H54 (cell line): ENCODE results near the gene EEF1A2.
A peak's percentile ranks its signal among the peaks of the same experiment; 100 is the strongest.

ENCODE experiments used
- DNase-seq: peaks from one replicate; pipeline ENCODE4 v3.0.0; 2011; ENCODE audit warnings: low spot score, mixed read lengths; ENCODE audit not compliant: insufficient read length
- FAIRE-seq: peaks from 3 replicates; lab custom pipeline; 2011; peaks lifted over from hg19 to GRCh38; lab: Jason Lieb, UNC
- POLR2A ChIP-seq: IDR thresholded peaks from 2 replicates; pipeline ENCODE4 v1.6.1; 2011; ENCODE audit warnings: low read depth, mild to moderate bottlenecking, low read length

The EEF1A2 gene

DNA sequence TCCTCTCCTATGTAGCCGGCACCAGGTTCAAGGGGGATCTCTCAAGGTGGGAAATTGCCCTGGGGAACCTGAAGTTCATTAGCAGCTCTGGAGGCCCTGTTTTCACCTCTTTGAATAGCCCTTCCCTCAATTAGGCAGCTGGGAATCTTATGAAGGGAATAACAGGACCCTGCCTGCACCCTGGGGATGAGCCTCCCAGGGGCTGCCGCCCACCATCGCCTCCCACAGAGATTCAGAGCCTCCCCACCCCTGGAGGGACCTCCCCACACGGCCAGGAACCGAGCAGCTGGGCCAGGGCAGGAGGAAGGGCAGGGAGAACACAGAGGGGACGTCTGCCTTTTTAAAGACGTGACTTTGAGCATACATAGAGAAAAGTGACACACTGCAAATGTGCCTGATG, 4.6 kb upstream of the EEF1A2 start:
- no peak for DNase-seq
- no peak for TF ChIP-seq POLR2A
- FAIRE-seq = no peak

DNA sequence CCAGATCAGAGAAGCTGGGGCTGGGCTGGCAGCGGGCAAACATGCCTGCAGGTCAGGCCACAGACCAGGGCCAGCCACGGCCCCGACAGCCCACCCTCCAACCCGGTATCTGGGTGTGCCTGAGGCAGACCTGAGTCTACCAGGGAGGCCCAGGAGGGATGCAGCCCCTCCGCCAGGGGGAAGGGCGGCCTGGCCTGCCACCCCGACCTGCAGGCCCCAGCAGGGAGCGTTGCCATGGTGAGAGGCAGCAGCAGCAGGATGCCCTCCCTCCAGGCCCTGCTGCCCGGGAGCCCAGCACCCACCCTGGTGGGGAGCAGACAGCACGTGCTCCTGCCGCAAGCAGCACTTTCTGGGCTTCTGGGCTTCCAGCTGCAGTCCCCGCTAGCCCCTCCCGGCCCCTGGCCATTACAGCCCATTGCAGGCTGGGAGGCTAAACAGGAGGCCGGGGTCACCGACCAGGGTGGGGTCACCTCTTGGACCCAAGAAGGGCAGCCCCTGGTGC, 3.8 kb upstream of the EEF1A2 start:
- TF ChIP-seq POLR2A = no peak
- DNase-seq (no peak), FAIRE-seq (no peak)

DNA sequence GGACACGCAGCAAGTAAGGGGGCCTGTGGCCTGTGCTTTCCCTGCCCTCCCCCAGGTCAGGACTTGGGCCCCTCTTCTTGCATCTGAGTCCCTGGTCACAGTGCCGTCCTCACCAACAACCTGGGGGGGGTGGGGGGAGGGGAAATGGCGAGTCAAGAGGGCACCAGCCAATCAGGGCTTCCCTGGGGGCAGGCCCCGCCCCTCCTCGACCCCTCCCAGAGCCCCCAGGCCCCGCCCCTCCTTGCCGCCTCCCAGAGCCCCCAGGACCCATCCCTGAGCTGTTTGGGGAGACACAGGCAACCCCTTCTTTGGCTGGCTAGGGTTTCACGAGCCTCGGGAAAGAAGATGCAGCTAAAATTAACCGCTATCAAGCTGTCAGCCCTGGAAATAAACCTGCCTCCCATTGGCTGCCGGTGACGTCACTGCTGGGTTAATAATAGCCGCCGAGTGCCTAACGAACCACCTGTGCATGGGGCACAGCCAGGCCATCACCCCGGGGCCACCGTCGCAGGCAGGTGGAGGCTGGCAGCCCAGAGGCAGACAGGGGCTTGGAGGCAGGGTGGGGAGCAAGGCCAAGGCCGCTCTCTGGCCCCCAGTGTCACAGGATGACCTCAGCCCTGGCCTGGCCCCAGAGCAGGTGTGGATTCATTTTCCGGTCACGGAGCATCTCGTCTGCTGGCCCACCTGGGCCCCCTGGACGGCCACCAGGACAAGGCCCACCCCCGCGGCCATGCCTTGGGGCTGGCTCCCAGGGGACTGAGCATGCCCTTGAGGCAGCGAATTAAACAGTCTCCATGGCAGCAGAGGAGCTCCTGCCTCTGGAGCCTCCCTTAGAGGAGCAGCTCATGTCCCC, 3.2 kb upstream of the EEF1A2 start:
- DNase-seq (no peak), FAIRE-seq (no peak)
- no peak for TF ChIP-seq POLR2A

DNA sequence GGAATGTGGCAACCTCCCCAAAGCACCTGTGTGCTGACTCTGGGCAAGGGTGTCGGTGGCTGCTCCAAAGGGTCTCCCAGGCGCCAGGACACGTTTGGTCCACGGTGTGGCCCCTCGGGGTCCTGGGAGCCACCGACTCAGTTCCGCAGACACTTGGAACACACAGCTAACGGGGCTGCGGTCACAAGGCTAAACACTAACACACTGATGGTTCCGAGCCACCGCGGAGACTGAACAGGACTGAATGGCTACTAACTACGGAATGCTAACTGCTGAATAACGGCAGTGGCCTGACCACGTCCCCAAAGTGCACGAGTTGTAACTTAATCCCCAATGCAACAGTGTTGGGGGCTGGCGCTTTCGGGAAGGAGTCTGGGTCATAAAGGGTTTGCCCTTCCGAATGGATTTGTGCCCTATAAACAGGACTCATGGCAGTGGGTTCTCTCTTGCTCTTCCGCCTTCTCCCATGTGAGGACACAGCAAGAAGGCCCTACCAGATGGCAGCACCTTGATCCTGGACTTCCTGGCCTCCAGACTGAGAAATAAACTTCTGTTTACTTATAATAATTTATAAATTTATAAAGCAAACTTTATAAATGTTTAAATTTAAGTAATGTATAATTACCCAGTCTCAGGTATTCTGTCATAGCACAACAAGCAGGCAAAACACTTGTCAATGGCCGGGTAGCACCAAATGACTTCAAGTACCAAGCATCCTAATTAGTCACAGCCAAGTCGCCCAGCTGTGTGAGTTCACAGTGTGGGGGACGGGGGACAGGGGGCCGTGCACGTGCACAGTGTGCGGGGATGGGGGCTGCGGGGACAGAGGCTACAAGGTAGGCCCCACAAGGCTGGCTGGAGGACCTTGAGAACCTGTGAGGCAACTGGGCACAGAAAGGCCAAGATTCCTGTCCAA, 2.3 kb upstream of the EEF1A2 start:
- FAIRE-seq (no peak), DNase-seq (no peak)
- TF ChIP-seq POLR2A = no peak

DNA sequence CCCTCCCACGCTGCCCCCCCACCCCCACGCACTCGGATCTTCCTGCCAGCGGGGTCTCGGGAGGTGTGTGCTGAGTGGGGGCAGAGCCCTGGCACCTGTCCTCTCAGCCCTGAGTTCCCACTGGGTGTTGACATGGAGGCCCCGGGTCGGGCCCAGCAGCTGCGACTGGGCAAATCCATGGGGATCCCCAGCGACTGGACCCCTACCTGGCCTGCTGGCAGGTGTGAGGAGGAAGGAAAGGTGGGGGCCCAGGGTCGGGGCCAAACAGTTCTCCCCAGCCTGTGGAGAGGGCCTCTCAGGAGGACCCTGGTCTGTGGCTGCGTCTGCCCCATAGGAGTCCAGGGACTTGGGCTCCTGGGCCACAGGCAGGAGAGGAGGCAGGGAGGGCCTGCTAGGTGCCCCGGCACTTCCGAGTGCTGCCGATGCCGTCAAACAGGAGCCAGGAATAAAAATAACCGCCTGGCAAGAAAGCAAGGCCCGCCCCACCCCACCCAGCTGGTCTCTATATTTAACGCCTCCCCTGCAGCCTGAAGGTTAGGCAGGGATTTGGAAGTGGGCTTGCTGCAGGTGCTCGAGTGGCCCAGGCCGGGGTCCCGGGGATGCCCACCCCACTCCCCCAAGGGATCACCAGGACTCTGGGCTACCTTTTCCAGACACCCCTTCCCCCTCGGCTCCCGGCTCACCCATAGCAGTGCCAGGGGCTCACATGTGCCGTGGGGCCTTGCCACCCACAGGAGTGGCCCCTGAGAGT, 1.4 kb upstream of the EEF1A2 start:
- TF ChIP-seq POLR2A = no peak
- DNase-seq (no peak), FAIRE-seq (no peak)

DNA sequence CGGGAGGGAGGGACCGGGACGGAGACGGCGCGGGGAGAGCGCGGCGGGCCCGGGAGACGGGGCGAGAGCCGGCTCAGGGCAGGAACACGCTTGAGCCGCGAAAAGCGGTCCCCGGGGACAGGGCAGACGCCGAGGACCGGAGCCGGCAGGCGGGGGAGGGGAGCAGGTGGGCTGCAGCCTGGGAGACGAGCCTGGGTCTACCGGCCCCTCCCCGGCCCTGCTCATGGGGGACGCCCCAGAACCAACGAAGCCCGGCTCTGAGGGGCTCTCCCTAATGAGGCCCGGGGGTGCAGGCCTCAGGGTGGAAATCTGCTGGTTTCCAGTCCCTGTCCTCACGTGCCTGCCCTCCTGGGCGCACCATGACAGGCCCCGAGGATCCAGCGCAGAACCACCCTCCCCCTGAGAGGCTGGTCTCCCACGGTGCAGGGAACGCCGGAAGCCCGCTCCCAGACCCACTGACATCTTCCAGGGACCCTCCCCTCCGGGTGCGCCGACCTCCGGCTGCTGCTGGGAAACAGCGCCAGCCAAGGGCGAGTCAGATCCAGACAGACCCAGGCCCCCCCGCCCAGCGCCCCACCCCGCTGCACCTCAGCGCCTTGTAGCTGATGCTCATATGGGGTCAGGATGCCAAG, 571 bp upstream of the EEF1A2 start:
- FAIRE-seq (no peak), DNase-seq (no peak)
- no peak for TF ChIP-seq POLR2A

DNA sequence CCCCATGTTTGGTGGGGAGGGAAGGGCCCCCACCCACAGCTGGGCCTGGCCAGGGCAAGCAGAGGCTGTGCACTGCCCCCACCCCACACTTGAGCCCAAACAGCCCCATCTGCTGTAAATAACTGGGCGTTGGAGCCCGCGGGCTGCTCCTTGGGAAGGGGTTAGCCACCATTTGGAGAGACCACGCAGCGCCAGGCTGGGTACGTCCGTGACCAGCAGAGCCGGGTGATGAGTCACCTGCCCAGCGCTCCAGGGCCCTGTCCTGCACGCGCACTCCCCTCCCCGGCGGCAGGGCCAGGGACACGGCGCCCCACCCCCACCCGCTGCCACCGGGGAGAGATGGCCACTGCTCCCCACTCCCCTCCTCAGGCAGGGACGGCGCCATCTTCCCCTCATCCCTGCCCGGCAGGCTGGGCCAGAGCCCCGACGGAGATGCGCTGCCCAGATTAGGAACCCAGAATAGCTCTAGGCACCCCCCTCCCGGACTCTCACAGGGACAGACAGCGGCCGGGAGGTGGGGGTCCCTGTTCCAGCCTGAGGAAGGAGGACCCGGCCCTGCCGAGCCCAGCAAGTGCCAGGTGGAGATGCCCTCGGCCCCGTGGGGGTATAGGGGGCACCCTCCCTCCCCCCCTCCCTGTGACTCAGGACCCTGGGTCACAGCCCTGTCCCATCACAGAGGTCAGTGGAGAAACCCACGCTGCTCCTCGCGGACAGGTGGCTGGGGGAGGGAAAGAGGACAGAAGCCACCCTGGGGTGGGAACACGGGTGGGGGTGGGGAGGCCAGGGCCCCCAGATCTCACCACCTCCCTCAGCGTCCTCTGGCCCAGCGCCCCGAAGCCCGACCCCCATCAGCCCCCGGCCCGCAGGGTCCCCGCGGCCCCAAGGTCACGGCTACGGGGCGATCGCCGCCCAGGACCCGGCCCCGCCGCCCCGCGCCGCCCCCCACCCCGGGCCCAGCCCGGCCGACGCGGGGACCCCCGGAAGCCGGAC, 642 bp downstream of the EEF1A2 start:
- peak; percentile 88 for DNase-seq
- no peak for TF ChIP-seq POLR2A

DNA sequence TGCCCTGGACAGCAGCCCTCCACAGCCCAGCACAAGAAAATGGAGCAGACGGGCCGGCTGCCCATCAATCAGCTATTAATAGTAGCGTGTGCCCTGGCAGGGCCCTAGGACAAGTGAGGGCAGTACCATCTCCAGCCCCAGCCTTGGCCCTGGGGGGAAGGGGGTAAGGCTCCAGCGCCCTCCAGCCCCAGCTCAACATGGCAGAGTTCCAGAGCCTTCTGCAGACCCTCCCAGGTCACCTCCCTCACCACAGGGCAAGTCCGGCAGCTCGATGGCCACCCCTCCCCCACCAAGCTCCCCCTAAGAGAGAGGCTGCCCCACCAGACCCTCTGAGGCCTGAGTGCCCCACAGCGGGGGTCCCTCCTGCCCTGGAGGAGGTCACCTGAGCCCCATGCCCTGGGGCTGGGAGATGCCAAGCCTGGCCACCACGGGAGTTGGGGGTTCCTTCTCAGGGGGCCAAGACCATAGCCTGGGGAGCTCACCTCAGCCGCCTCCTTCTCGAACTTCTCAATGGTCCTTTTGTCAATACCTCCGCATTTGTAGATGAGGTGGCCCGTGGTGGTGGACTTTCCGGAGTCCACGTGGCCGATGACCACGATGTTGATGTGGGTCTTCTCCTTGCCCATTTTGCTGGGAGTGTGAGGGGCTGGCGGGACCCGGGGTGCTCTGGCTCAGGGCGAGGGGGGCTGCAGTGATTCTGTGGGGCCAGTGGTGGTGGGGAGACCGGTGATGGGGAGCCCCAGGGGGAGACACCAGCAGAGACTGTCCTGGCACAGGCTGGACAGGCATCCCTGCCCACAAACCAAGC, 1.5 kb downstream of the EEF1A2 start:
- no peak for DNase-seq
- FAIRE-seq = no peak
- no peak for TF ChIP-seq POLR2A

More for the DNA sequence above, 642 bp downstream of the EEF1A2 start:
- FAIRE-seq = no peak

DNA sequence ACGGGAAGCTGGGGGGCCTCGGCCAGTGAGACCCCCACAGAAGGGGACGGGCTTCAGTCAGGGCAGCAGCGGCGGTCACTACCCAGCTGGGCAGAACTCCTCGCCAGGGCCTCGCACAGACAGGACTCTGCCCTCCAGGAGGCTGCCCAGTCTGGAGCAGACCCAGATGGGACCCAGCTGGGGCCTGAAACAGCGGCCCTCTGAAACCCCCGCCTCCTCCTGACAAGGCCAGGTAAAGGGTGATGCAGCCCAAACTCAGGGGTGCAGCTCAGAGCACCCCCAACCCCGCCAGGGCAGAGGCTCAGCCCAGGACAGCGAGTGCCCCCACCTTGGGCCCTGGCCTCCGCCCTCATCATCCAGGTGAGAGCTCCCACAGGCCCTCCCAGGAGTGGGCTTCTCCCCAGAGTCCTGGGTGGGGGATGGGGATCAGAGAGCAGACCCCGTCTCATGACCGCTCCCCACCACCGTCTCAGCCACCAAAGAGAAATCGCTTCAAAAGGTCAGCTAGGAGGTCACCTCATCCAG, 2.2 kb downstream of the EEF1A2 start:
- no peak for FAIRE-seq
- DNase-seq = no peak
- TF ChIP-seq POLR2A = no peak

DNA sequence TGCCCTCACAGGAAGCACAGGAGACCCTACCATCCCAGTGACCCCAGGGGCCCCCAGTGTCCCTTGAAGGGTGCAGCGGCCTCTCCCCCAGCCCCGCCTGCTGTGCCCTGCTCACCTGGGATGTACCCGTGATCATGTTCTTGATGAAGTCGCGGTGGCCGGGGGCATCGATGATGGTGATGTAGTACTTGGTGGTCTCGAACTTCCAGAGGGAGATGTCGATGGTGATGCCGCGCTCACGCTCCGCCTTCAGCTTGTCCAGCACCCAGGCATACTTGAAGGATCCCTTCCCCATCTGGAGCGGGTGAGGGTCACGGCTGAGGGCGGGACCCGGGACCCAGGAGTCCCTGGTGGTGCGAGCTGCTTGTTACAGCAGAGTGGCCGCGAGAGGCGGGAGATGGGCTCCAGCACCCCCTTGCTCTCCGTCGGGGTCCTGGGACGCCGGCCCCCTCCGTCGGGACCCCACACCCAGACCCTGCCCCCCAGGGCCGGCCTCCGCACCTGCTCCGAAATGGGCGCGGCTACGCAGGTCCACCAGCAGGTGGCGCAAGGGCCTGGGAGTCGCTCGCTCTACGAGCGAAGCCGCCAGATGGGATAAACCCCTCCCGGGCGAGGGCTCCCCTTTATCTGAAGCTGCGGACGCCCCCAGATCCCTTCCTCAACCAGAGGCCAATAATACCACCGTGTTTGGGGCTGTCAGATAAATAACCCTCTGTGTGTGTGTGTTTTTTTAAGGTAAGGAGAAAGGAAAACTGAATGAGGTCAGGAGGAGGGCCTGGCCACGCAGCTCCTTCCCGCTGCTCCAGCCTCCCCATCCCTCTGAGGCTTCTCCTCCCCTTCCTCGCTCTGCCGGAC, 2.9 kb downstream of the EEF1A2 start:
- DNase-seq (no peak), FAIRE-seq (no peak)
- no peak for TF ChIP-seq POLR2A
